Activated naive CD8-positive, alpha-beta T cell (primary cell): ENCODE data around the gene BRAF.
"Not testable (repeated sequence)": the region's sequence is repeated elsewhere in the genome, so short reads cannot be mapped to it uniquely, and the experiment has no call there.

Experiments used
- H3K27ac Mint-ChIP-seq: one replicate; pipeline ENCODE4 v1.8.0; 2021; ENCODE audit warnings: mixed read lengths
- H3K27me3 Mint-ChIP-seq: one replicate; pipeline ENCODE4 v1.8.0; 2021; ENCODE audit warnings: mixed read lengths
- H3K36me3 Mint-ChIP-seq: one replicate; pipeline ENCODE4 v1.8.0; 2021; ENCODE audit warnings: mixed read lengths
- H3K4me1 Mint-ChIP-seq: one replicate; pipeline ENCODE4 v1.8.0; 2021; ENCODE audit warnings: low read depth, mixed read lengths
- H3K4me3 Mint-ChIP-seq: one replicate; pipeline ENCODE4 v1.8.0; 2021; ENCODE audit warnings: mild to moderate bottlenecking, mixed read lengths
- H3K9me3 Mint-ChIP-seq: one replicate; pipeline ENCODE4 v1.8.0; 2021; ENCODE audit warnings: low read depth, mixed read lengths

BRAF gene

DNA sequence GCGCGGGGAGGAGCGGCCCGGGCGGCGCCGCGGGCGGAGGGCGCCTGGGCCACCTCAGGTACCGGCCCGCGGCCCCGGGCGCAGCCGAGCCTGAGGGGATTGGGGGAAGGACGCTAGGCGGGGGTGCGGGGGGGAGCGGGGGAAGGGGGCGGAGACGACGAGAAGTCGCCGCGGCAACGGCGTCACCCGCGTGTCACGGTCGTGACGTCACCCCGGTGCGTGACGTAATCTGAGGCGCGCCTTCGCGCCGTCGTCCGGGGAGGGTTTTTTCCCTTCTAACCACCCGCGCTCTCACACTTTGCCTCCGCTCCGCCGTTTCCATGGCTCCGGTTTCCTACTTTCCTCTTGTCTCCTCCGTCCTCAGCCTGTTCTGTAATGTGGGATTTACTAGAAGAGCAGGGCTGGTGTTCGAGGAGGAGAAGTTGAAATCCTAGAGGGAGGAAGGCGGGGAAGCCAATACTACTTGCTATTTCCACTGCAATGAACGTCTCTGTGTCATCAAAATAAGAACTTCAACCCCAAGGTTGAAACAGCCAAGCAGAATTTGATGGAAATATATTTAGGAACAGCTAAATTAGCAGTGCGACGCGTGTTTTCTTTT is at the start of gene BRAF:
Gene BRAF, minus strand, starts transcription at position 109 of the 601 bp plus-strand sequence. CDS start 226 bp downstream, outside the sequence.
- H3K27ac Mint-ChIP-seq, result peak within 1 kb of the TSS; percentile 98
- peaks cover 2% of the 10 kb centered on the region for H3K36me3 Mint-ChIP-seq
- H3K4me1 Mint-ChIP-seq, result peaks cover 24% of the 10 kb centered on the region
- H3K9me3 Mint-ChIP-seq, result peaks cover 7% of the 10 kb centered on the region
- H3K27me3 Mint-ChIP-seq, result no peaks in the 10 kb centered on the region
- peak within 1 kb of the TSS; percentile 95 for H3K4me3 Mint-ChIP-seq

DNA sequence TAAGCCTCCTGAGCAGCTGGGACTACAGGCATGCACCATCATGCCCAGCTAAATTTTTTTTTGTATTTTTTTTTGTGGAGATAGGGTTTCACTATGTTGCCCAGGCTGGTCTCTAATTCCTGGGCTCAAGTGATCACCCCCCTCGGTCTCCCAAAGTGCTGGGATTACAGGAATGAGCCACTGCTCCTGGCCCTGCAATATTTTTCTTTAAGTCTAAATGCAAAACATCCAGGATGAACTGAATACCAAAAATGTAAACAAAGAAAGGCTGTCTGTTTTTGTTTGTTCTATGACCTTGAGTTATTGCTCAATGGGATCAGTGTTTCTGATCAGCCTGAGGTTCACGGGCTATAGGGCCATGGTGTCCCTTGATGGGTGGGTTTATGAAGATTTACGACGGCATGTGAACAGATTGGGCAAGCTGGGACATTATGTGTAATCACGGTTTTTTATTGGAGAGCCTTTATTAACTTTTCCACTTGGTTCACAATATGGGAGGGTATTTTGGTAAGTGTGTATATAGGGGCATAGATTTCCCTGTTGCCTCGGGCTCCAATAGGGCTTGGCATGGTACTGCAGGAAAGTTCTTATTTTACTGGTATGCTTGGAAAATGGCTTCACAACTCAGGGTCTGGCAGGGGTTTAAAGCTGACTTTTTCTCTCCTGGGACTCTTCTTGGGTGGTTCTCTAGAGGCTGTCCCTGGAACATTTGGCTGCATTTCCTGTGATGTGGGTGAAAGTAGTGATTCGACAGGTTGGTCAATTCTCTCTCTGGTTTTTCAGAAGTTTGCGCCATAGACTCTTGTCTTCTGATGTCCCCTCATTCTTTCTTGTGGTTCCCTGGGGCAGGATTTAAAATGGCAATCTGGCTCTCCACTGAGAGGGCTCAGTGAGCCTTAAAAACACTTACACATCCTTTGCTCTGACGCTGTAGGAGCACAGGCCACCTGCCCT is 48.4 kb upstream of the BRAF start:
- no peak overlapping the region for H3K27ac Mint-ChIP-seq
- no peak overlapping the region for H3K4me3 Mint-ChIP-seq
- H3K36me3 Mint-ChIP-seq, result no peaks in the 10 kb centered on the region
- H3K9me3 Mint-ChIP-seq, result no peaks in the 10 kb centered on the region
- no peaks in the 10 kb centered on the region for H3K27me3 Mint-ChIP-seq
- H3K4me1 Mint-ChIP-seq, result no peaks in the 10 kb centered on the region

DNA sequence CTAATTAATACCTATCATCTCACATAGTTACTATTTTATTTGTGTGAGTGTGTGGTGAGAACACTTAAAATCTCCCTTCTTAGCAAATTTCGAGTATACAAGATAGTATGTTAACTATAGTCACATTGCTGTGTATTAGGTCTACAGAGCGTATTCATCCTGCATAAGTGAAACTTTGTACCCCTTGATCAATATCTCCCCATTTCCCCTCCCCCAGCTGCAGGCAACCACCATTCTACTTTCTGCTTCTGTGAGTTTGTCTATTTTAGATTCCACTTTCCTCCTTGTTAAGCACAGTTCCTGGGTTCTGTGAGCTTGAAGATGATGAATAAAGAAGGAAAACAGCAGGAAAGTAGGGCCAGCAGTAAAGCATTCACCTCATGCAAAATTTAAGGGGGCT is 47.6 kb upstream of the BRAF start:
- H3K27ac Mint-ChIP-seq, result no peak overlapping the region
- H3K4me3 Mint-ChIP-seq, result no peak overlapping the region
- no peaks in the 10 kb centered on the region for H3K36me3 Mint-ChIP-seq
- no peaks in the 10 kb centered on the region for H3K27me3 Mint-ChIP-seq
- H3K4me1 Mint-ChIP-seq, result no peaks in the 10 kb centered on the region
- H3K9me3 Mint-ChIP-seq, result no peaks in the 10 kb centered on the region

DNA sequence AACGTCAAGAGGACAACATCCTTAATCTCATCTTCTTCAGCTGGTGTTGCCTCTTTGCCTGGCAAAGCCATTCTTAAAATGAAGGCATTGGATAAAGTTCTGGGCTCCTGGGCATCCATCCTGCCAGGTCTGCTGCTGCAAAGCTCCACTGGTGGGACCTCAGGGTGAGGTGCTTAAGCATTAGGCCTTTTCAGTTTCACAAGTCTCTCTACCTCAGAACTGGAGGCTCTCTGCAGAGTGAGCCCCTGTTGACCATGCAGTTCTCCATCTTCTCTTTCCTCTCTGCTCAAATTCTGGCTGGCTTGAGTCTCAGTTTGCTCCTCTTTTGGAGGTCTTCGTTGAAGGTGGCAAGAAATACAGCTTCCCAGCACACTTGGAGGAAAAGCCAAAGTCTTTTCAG is 42.7 kb upstream of the BRAF start:
- no peaks in the 10 kb centered on the region for H3K27me3 Mint-ChIP-seq
- no peak overlapping the region for H3K27ac Mint-ChIP-seq
- H3K4me3 Mint-ChIP-seq, result no peak overlapping the region
- H3K4me1 Mint-ChIP-seq, result no peaks in the 10 kb centered on the region
- no peaks in the 10 kb centered on the region for H3K9me3 Mint-ChIP-seq
- no peaks in the 10 kb centered on the region for H3K36me3 Mint-ChIP-seq

DNA sequence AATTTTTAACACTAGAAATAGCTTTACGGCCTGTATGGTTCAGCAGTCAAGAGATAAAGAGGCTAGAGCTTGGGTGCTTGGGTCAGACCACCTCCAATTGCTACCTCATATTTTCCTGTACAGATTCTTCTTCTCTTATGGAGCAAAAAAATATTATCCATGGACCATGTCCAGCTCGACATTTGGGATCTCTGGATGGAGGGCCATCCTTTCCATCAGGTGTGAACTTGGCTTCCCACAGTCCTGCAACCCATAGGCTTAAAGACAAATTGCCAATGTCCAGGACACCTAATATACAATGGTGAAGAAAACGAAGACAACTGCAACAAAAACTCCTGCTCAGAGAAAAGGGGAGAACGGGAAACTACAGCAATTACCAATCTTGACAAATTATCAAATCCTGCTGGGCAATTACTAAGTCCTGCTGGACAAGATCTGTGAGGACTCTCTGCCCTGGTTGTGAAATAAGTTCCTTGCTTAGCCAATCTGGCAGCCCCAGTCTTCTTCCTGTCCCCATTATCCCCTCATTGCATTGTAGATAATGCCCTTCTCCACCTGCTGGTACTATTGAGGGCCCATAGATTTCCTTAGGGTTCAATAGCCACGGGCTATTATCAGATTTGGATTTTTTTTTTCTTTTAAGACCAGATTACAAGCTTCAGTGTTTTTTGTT is 42.0 kb upstream of the BRAF start:
- H3K4me3 Mint-ChIP-seq, result no peak overlapping the region
- H3K36me3 Mint-ChIP-seq, result no peaks in the 10 kb centered on the region
- H3K27ac Mint-ChIP-seq, result no peak overlapping the region
- no peaks in the 10 kb centered on the region for H3K4me1 Mint-ChIP-seq
- H3K9me3 Mint-ChIP-seq, result no peaks in the 10 kb centered on the region
- no peaks in the 10 kb centered on the region for H3K27me3 Mint-ChIP-seq

DNA sequence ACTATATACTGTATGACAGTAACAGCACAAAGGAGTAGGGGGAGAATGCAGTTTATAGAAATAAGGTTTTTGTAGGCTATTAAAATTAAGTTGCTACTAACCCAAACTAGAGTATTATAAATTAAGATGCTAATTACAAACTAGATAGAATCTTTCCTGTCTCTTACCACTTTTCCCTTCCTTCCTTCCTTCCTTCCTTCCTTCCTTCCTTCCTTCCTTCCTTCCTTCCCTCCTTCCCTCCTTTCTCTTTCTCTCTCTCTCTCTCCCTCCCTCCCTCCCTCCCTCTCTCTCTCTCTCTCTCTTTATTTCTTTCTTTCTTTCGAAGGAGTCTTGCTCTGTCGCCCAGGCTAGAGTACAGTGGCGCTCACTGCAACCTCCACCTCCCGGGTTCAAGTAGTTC is 36.4 kb upstream of the BRAF start:
- Mint-ChIP-seq H3K4me3 (no peak overlapping the region), H3K9me3 (peaks cover 4% of the 10 kb centered on the region), H3K36me3 (peaks cover 6% of the 10 kb centered on the region), H3K27ac (no peak overlapping the region), H3K27me3 (no peaks in the 10 kb centered on the region), H3K4me1 (no peaks in the 10 kb centered on the region)

DNA sequence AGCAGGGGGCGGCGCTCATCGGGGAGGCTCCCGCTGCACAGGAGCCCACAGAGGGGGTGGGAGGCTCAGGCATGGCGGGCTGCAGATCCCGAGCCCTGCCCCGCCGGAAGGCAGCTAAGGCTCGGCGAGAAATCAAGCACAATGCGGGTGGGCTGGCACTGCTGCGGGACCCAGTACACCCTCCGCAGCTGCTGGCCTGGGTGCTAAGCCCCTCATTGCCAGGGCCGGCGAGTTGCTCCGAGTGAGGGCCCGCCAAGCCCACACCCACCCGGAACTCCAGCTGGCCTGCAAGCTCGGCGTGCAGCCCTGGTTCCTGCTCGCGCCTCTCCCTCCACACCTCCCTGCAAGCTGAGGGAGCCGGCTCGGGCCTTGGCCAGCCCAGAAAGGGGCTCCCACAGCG is 32.3 kb upstream of the BRAF start:
- H3K27ac Mint-ChIP-seq, H3K4me1 Mint-ChIP-seq, H3K4me3 Mint-ChIP-seq, H3K36me3 Mint-ChIP-seq, H3K27me3 Mint-ChIP-seq, H3K9me3 Mint-ChIP-seq: not testable (repeated sequence)

DNA sequence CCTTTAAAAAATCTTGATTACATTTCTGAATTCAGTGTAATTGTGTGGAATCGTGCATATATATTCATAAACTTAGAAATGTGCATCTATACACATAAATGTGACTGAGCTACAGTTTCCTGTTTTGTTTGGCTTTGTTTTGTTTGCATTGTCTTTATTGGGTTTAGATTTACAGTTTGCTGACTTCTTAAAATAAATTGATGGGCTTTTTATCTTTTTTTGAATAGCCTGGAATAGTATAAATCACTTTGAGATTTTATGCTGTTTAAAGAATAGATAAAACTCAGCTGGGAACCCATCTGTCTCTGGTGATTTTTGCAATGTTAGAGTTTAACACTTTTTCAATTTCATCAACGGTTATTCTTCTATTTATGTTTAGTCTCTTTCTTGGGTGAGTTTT is 21.2 kb upstream of the BRAF start:
- H3K36me3 Mint-ChIP-seq, result peaks cover 2% of the 10 kb centered on the region
- no peak overlapping the region for H3K4me3 Mint-ChIP-seq
- H3K27ac Mint-ChIP-seq, result no peak overlapping the region

DNA sequence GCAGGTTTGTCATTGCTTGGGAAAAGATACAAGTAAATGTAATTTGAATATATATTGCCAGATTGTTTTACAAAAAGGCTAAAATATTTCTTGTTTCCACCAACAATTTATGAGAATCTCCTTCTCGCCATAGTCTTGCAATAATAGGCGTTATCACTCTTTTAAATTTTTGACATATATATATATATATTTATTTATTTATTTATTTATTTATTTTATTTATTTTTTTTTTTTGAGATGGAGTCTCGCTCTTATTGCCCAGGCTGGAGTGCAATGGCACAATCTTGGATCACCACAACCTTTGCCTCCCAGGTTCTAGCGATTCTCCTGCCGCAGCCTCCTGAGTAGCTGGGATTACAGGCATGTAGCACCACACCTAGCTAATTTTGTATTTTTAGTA is 17.5 kb upstream of the BRAF start:
- not testable (repeated sequence) for H3K9me3 Mint-ChIP-seq, H3K27me3 Mint-ChIP-seq, H3K27ac Mint-ChIP-seq, H3K4me1 Mint-ChIP-seq, H3K36me3 Mint-ChIP-seq, H3K4me3 Mint-ChIP-seq

More for the DNA sequence above, 21.2 kb upstream of the BRAF start:
- H3K9me3 Mint-ChIP-seq, result no peaks in the 10 kb centered on the region
- peaks cover 7% of the 10 kb centered on the region for H3K27me3 Mint-ChIP-seq
- H3K4me1 Mint-ChIP-seq, result no peaks in the 10 kb centered on the region

DNA sequence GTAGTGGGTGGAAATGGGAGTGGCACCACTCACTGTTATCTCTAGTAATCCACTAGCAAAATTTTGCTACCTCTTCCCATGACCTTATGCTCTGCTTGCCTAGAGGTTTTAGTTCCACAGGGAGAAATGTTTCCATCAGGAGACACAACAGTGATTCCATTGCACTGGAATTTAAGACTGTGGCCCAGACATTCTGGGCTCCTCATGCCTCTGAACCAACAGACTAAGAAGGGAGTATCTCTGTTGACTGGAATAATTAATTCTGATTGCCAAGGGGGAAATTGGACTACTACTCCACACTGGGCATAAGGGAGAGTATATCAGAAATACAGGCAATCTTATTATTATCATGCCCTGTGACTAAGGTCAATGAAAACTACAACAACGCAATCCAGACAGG is 16.2 kb upstream of the BRAF start:
- Mint-ChIP-seq H3K27me3 (peaks cover 2% of the 10 kb centered on the region), H3K36me3 (no peaks in the 10 kb centered on the region), H3K4me1 (no peaks in the 10 kb centered on the region)

DNA sequence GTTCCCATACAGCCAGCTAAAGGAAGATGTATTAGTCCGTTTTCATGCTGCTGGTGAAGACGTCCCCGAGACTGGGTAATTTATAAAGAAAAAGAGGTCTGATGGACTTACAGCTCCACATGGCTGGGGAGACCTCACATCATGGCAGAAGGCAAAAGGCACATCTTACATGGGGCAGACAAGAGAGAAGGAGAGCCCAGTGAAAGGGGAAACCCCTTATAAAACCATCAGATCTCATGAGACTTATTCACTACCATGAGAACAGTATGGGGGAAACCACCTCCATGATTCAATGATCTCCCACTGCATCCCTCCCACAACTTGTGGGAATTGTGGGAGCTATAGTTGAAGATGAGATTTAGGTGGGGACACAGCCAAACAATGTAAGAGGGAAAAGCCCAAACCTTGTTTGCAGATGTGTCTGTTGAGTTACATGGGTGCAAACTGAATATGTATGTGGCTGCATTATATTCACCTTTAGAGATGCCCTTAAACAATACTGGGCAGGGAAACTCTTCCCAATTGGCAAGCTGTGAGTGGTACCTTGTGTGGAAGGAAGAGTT is 13.1 kb upstream of the BRAF start:
- H3K4me1 Mint-ChIP-seq, result no peaks in the 10 kb centered on the region

More for the DNA sequence above, 16.2 kb upstream of the BRAF start:
- H3K27ac Mint-ChIP-seq, result no peak overlapping the region
- H3K9me3 Mint-ChIP-seq, result no peaks in the 10 kb centered on the region
- no peak overlapping the region for H3K4me3 Mint-ChIP-seq

DNA sequence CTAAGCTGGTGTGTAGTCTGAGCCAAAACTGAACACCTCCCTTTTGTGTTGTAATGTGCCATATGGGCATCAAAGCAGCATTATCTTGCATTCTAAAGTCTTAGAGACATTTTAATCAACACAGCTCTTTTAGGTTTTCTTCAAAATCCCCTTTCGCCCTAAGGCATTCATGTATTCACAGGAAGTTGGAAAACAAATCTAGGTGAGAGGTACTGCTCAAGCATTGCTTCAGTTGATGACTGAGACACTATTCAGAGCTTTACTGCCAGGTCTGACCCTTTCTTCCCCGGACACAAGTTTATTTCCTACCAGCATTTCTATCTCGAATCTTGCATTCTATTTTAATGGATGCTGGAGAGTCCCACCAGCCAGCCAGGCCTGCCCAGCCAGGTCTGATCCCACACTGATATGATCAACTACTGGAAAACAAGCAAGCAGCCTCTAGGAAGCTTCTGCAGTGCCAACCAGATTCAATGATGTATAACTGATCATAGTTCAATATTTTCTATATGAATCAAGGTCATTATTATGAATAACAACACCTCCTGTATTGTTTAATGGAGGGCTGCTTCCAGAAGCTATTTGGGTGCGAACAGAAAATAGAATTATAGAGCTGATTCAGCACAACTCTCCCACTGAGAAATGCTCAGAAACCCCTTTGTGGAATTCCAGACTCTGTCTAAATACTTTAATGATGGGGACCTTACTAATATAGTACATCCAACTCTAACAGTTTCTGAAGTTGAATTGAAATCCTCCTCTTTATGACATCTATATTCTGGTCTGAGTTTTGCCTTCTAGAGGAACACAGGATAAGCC is 4.0 kb upstream of the BRAF start:
- H3K4me3 Mint-ChIP-seq, result no peak overlapping the region
- H3K4me1 Mint-ChIP-seq, result peaks cover 10% of the 10 kb centered on the region
- H3K36me3 Mint-ChIP-seq, result peaks cover 2% of the 10 kb centered on the region
- H3K27ac Mint-ChIP-seq, result no peak overlapping the region
- peaks cover 7% of the 10 kb centered on the region for H3K9me3 Mint-ChIP-seq
- H3K27me3 Mint-ChIP-seq, result peaks cover 1% of the 10 kb centered on the region

More for the DNA sequence above, 13.1 kb upstream of the BRAF start:
- no peaks in the 10 kb centered on the region for H3K9me3 Mint-ChIP-seq
- H3K36me3 Mint-ChIP-seq, result no peaks in the 10 kb centered on the region
- no peak overlapping the region for H3K4me3 Mint-ChIP-seq
- no peaks in the 10 kb centered on the region for H3K27me3 Mint-ChIP-seq
- H3K27ac Mint-ChIP-seq, result no peak overlapping the region

DNA sequence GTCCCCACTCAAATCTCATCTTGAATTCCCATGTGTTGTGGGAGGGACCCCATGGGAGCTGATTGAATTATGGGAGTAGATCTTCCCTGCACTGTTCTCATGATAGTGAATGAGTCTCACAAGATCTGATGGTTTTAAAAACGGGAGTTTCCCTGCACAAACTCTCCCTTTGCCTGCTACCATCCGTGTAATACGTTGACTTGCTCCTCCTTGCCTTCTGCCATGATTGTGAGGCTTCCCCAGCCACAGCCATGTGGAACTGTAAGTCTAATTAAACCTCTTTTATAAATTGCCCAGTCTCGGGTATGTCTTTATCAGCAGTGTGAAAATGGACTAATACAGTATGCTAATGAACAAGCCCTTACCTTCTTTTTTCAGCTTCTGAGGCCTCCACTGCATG is 3.2 kb upstream of the BRAF start:
- not testable (repeated sequence) for H3K9me3 Mint-ChIP-seq, H3K4me3 Mint-ChIP-seq, H3K36me3 Mint-ChIP-seq, H3K27me3 Mint-ChIP-seq, H3K27ac Mint-ChIP-seq
- H3K4me1 Mint-ChIP-seq, result peaks cover 10% of the 10 kb centered on the region

DNA sequence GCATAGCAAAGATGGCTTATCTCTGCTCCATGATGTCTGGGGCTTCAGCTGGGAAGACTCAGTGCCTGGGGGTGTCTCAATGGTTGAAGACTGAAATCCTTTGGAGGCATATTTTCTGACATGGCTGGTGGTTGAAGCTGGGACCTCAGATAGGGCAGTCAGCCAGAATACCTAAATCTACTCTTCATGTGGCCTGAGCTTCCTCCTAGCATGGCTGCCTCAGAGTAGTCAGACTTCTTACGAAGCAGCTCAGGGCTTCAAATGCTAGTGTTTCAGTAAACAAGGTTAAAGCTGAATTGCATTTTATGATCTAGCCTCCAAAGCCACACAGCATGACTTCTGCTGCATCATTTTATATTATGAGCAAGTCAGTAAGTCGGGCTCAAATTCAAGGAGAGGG is 2.6 kb upstream of the BRAF start:
- peaks cover 2% of the 10 kb centered on the region for H3K36me3 Mint-ChIP-seq
- peaks cover 10% of the 10 kb centered on the region for H3K4me1 Mint-ChIP-seq
- H3K9me3 Mint-ChIP-seq, result peaks cover 7% of the 10 kb centered on the region
- peaks cover 1% of the 10 kb centered on the region for H3K27me3 Mint-ChIP-seq
- H3K27ac Mint-ChIP-seq, result no peak overlapping the region
- H3K4me3 Mint-ChIP-seq, result no peak overlapping the region
